ENCODE results near the gene ZSCAN29.
"Not testable (repeated sequence)": the region's sequence is repeated elsewhere in the genome, so short reads cannot be mapped to it uniquely, and the experiment has no call there.

Gene ZSCAN29

DNA sequence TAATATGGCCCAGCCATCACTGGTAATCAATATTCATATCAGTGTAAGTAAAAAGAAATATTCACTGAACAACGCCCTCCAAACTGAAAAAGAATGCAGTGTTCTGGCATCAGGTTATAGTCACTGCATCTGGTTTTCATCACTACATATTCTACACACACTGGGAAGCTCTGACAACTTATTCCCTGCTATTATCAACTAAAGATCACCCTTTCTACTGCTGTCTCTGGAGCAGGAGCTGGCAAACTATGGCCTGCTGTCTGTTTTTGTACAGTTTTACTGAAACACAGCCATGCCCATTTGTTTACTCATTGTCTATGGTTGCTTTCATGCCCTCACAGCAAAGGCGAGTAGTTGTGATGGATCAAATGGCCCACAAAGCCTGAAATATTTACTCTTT lies 35.3 kb upstream of the ZSCAN29 start:
- H3K27ac ChIP-seq: no peak overlapping the region
- TF ChIP-seq ZFX (IDR thresholded peaks at IDR 0.05): no peak
- TF ChIP-seq, protein P1, sequence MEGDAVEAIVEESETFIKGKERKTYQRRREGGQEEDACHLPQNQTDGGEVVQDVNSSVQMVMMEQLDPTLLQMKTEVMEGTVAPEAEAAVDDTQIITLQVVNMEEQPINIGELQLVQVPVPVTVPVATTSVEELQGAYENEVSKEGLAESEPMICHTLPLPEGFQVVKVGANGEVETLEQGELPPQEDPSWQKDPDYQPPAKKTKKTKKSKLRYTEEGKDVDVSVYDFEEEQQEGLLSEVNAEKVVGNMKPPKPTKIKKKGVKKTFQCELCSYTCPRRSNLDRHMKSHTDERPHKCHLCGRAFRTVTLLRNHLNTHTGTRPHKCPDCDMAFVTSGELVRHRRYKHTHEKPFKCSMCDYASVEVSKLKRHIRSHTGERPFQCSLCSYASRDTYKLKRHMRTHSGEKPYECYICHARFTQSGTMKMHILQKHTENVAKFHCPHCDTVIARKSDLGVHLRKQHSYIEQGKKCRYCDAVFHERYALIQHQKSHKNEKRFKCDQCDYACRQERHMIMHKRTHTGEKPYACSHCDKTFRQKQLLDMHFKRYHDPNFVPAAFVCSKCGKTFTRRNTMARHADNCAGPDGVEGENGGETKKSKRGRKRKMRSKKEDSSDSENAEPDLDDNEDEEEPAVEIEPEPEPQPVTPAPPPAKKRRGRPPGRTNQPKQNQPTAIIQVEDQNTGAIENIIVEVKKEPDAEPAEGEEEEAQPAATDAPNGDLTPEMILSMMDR (conservative IDR thresholded peaks at IDR 0.05): no peak

DNA sequence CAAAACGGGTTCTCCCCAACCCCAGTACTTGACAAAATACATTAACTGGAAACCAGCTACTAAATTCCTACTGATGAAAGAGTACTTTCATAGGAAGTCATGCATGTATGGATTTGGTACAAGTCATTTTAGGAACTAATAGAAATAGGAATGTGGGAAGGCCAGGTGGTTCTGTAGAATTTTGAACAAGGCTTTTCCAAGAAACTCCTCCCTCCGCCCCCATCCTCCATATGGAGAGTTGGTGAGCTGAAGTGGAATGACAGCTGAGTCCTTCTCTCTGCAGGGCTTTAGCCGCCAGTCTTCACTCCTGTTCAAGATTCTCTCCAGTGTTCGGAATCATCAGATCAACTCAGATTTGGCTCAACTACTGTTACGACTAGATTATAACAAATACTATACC lies 33.3 kb upstream of the ZSCAN29 start:
- TF ChIP-seq, protein P1 (conservative IDR thresholded peaks at IDR 0.05): no peak
- TF ChIP-seq ZFX (IDR thresholded peaks at IDR 0.05): no peak

DNA sequence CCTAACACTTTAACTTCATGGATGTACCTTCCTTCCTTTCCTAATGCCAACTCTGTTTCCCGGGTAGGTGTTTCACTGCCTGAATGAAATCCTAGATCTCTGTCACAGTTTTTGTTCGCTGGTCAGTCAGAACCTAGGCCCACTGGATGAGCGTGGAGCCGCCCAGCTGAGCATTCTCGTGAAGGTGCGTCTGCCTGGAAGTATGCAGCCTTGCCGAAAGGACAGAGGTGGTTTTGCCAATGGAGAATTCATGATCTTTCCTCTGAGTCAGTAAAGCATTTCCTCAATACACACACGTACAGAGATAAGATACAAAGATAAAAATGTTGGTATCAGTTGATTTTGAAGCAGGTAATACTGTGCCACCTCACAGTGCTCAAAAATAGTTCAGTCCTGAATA lies 32.8 kb upstream of the ZSCAN29 start:
- no peak overlapping the region for H3K27ac ChIP-seq
- TF ChIP-seq, protein P1 (conservative IDR thresholded peaks at IDR 0.05): no peak
- TF ChIP-seq ZFX (IDR thresholded peaks at IDR 0.05): no peak

More for the DNA sequence above, 33.3 kb upstream of the ZSCAN29 start:
- H3K27ac ChIP-seq: no peak overlapping the region

DNA sequence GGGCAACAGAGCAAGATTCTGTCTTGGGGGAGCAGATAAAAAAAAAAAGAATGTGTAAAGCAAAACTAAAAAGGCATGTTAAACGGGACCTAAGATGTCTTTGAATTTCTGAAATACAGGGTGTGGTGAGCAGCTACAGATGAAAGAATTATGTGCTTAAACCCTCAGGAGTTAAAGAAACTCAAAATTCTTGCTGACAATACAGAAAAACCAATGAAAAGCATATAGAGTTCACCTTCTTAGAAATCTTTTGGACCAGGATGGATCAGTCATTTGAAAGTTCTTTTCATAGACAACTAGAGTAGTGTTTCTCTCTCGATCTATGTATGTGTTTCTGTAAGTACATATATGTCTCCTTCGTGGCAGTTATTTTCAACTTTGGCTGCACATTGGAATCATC lies 31.4 kb upstream of the ZSCAN29 start:
- TF ChIP-seq ZFX (IDR thresholded peaks at IDR 0.05): no peak
- TF ChIP-seq, protein P1 (conservative IDR thresholded peaks at IDR 0.05): no peak
- H3K27ac ChIP-seq: no peak overlapping the region

DNA sequence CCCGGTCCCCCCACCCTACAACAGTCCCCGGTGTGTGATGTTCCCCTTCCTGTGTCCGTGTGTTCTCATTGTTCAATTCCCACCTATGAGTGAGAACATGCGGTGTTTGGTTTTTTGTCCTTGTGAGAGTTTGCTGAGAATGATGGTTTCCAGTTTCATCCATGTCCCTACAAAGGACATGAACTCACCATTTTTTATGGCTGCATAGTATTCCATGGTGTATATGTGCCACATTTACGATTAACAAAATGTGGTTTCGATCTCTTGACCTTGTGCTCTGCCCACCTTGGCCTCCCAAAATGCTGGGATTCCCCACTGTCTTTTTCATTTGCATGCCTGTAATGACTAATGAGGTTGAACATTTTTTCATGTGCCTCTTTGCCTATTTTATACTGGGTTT lies 22.7 kb upstream of the ZSCAN29 start:
- not testable (repeated sequence) for H3K27ac ChIP-seq

DNA sequence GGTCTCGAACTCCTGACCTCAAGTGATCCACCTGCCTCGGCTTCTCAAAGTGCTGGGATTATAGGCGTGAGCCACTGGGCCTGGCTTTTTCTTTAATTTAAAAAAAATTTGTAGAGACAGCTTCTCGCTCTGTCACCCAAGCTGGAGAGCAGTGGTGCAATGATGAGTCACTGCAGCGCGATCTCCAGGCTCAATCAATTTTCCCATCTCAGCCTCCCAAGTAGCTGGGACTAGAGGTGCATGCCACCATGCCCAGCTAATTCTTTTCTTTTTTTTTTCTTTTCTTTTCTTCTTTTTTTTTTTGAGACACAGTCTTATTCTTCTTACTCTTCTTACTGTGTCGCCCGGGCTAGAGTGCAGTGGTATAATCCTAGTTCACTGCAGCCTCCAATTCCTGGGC lies 19.9 kb upstream of the ZSCAN29 start:
- TF ChIP-seq ZFX (IDR thresholded peaks at IDR 0.05): no peak
- TF ChIP-seq, protein P1 (conservative IDR thresholded peaks at IDR 0.05): no peak
- no peak overlapping the region for H3K27ac ChIP-seq

DNA sequence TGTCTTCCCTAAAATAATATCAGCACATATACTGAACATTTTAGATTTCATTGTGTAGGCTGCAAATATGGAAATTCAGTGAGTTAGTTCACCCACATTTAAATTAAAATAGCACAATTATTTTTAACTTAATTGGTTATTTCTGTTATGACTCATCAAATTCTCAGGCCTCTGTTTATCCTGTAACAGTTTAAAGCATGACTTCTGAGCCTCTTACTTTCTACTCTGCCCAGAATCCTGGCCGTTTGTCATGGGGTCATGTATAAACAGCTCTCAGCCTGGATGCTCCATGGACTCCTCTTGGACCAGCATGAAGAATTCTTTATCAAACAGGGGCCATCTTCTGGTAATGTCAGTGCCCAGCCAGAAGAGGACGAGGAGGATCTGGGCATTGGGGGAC lies 12.2 kb upstream of the ZSCAN29 start:
- no peak overlapping the region for H3K27ac ChIP-seq

DNA sequence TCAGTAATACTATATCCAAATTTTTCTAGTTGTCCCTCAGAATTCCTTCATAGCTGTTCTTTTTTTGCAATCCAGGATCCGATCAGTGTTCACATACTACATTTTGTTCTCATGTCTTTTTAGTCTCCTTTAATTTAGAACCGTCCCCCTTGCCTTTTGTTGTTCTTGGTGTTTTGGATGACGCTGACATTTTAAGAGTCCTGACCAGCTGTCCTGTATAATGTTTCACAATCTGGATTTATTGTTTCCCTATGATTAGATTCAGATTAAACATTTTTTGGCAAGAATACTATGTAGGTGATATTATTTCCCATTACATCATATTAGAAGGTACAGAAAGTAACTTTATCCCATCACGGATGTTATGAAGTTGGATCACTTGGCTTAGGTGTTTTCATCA lies 11.5 kb upstream of the ZSCAN29 start:
- no peak overlapping the region for H3K27ac ChIP-seq
- TF ChIP-seq, protein P1 (conservative IDR thresholded peaks at IDR 0.05): no peak
- TF ChIP-seq ZFX (IDR thresholded peaks at IDR 0.05): no peak

More for the DNA sequence above, 12.2 kb upstream of the ZSCAN29 start:
- TF ChIP-seq, protein P1 (conservative IDR thresholded peaks at IDR 0.05): no peak
- no peak for TF ChIP-seq ZFX (IDR thresholded peaks at IDR 0.05)
